KMS-11 (cell line): ENCODE results near the gene LRBA.

ENCODE experiments used
- H2AFZ ChIP-seq: fragments of 200-600 bp; sonication (generic); 2 replicates; pipeline ENCODE4 v1.6.1; 2016; ENCODE audit warnings: antibody characterized with exemption, mixed run types, low read depth
- H3K27ac ChIP-seq: fragments of 200-600 bp; sonication (generic); 2 replicates; pipeline ENCODE4 v1.6.1; 2016; ENCODE audit warnings: mild to moderate bottlenecking, mixed run types
- H3K27me3 ChIP-seq: fragments of 200-600 bp; sonication (generic); 2 replicates; pipeline ENCODE4 v1.6.1; 2017; ENCODE audit warnings: mild to moderate bottlenecking, low read depth, mixed run types, moderate library complexity; ENCODE audit not compliant: insufficient read depth
- H3K36me3 ChIP-seq: fragments of 200-600 bp; sonication (generic); 2 replicates; pipeline ENCODE4 v1.6.1; 2017; ENCODE audit warnings: mild to moderate bottlenecking, mixed run types; ENCODE audit not compliant: insufficient read depth
- H3K4me1 ChIP-seq: fragments of 200-600 bp; sonication (generic); 2 replicates; pipeline ENCODE4 v1.6.1; 2016; ENCODE audit warnings: mild to moderate bottlenecking, low read depth, mixed run types; ENCODE audit not compliant: poor library complexity, severe bottlenecking
- H3K4me2 ChIP-seq: fragments of 200-600 bp; sonication (generic); 2 replicates; pipeline ENCODE4 v1.7.0; 2016; ENCODE audit warnings: mild to moderate bottlenecking, mixed run types
- H3K4me3 ChIP-seq: fragments of 200-600 bp; sonication (generic); IDR thresholded peaks from 2 replicates; pipeline ENCODE4 v1.6.1; 2017; ENCODE audit warnings: low read depth, low read length, mixed read lengths; ENCODE audit not compliant: insufficient read depth
- H3K79me2 ChIP-seq: fragments of 200-600 bp; sonication (generic); 2 replicates; pipeline ENCODE4 v1.6.1; 2016; ENCODE audit warnings: low read depth, mixed run types; ENCODE audit not compliant: insufficient read depth
- H3K9ac ChIP-seq: fragments of 200-600 bp; sonication (generic); 2 replicates; pipeline ENCODE4 v1.6.1; 2016; ENCODE audit warnings: mild to moderate bottlenecking, mixed run types
- H4K20me1 ChIP-seq: fragments of 200-600 bp; sonication (generic); 2 replicates; pipeline ENCODE4 v1.6.1; 2016; ENCODE audit warnings: mild to moderate bottlenecking, mixed run types; ENCODE audit not compliant: insufficient read depth
- CTCF ChIP-seq: fragments of 200-600 bp; sonication (generic); conservative IDR thresholded peaks from 2 replicates; pipeline ENCODE4 v1.6.1; 2017; ENCODE audit warnings: low read depth, mild to moderate bottlenecking, antibody characterized with exemption, low read length, moderate library complexity, mixed read lengths

LRBA gene

GRCh38 chr4:150822407-150822806, 192.7 kb downstream of the LRBA start:
- Histone ChIP-seq H3K27ac (no peak overlapping the region), H3K79me2 (no peaks in the 10 kb centered on the region), H3K4me3 (no peak overlapping the region), H3K4me2 (no peak overlapping the region), H3K9ac (no peak overlapping the region), H3K36me3 (no peaks in the 10 kb centered on the region), H3K27me3 (no peaks in the 10 kb centered on the region), H2AFZ (no peak overlapping the region), H3K4me1 (no peaks in the 10 kb centered on the region), H4K20me1 (no peaks in the 10 kb centered on the region)
- TF ChIP-seq CTCF, result no peak

DNA sequence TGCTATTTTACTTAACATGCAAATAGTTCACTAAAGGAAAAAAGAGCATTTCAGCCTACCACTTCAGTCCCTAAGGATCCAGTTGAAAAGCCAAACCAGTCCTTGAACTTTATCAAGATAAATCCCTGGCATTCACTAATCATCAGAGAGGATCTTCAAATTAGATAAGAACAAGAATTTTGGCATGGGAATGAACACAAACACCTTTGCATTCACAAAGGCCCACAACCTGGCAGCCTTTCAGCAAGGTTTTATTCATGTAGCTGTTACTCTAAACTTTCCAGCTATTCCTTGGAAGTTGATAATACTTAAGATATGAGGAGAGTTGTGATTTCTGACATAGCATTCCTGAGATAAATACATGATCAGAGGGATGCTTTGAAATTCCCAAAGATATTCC, 193.4 kb downstream of the LRBA start:
- Histone ChIP-seq H3K4me2 (no peak overlapping the region), H4K20me1 (no peaks in the 10 kb centered on the region), H3K9ac (no peak overlapping the region), H2AFZ (no peak overlapping the region), H3K4me3 (no peak overlapping the region), H3K36me3 (no peaks in the 10 kb centered on the region), H3K4me1 (no peaks in the 10 kb centered on the region), H3K27ac (no peak overlapping the region), H3K79me2 (no peaks in the 10 kb centered on the region), H3K27me3 (no peaks in the 10 kb centered on the region)
- no peak for TF ChIP-seq CTCF

DNA sequence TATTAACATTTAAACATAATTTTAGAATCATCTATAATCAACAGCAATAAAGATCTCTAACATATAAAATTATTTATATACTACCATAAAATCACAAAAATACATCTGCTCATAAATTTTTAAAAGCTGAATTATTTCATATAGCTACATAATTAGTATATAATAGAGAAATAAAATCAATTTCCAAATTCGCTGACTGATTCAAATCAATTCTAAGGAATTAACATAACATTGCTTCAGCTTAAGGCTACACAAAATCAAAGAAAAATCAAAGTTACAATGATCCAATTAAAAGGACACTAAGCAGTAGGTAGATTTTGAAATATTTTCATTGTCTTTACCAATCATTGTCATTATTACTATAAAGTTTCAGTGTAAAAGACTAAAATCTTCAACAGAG, 194.7 kb downstream of the LRBA start:
- Histone ChIP-seq H3K4me3 (no peak overlapping the region), H3K9ac (no peak overlapping the region), H3K27ac (no peak overlapping the region), H3K4me2 (no peak overlapping the region), H3K79me2 (no peaks in the 10 kb centered on the region), H2AFZ (no peak overlapping the region), H3K4me1 (no peaks in the 10 kb centered on the region), H4K20me1 (no peaks in the 10 kb centered on the region), H3K27me3 (no peaks in the 10 kb centered on the region), H3K36me3 (no peaks in the 10 kb centered on the region)
- TF ChIP-seq CTCF, result no peak

DNA sequence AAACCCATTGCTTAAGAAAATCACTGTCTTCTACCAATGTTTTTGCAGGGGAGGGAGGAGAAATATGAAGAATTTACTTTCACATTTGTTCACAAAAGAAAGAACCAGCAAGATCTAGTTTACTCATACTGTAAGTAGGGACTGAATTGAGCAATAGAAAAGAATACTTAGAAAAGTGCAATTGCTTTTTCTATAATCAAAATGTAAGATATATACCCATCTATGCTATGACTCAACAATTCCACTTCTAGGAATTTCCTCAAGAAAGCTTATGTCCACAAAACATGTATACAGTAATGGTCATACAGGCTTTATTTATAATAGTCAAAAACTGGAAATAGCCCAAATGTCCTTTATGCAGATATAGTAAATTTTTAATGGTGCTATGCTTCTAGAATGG, 196.4 kb downstream of the LRBA start:
- H3K9ac ChIP-seq, result no peak overlapping the region
- H3K4me3 ChIP-seq, result no peak overlapping the region
- no peaks in the 10 kb centered on the region for H3K79me2 ChIP-seq
- H3K27ac ChIP-seq, result no peak overlapping the region
- H3K36me3 ChIP-seq, result no peaks in the 10 kb centered on the region
- no peaks in the 10 kb centered on the region for H3K4me1 ChIP-seq
- H3K27me3 ChIP-seq, result no peaks in the 10 kb centered on the region
- H4K20me1 ChIP-seq, result no peaks in the 10 kb centered on the region
- H2AFZ ChIP-seq, result no peak overlapping the region
- H3K4me2 ChIP-seq, result no peak overlapping the region
- no peak for TF ChIP-seq CTCF
